Measurements from ENCODE around the gene SEC11A.

GRCh38 chr15:84759018-84759417 is 43.1 kb upstream of the SEC11A start:
- TF ChIP-seq CTCF (conservative IDR thresholded peaks at IDR 0.05; ENCODE audit: low read depth, low read length) (no peak), EZH2 (IDR thresholded peaks at IDR 0.05; ENCODE audit: borderline replicate concordance, low read depth, low read length, poor library complexity, severe bottlenecking) (no peak)

All from A673 (cell line).